Tibial artery (tissue), 4 donors: ENCODE measurements around the gene TOMM5.

ENCODE experiments used
- DNase-seq, 2 donors: peaks; one replicate each; pipeline ENCODE4 v3.0.0-alpha.2; 2019
- H3K27ac ChIP-seq, 2 donors: fragments of 200-600 bp; sonication (generic) in 1 of 2; 1 replicate in 1 of 2; 2 replicates in 1 of 2; pipeline ENCODE4 v1.5.1; 2018 to 2019; ENCODE audit warnings: mild to moderate bottlenecking in 1 of 2
- H3K27me3 ChIP-seq, 2 donors: fragments of 200-600 bp; sonication (generic) in 1 of 2; one replicate each; pipeline versions ENCODE4 v1.5.1 to v1.6.0; 2016 to 2019
- H3K36me3 ChIP-seq, 3 donors: fragments of 200-600 bp; sonication (generic) in 2 of 3; one replicate each; pipeline ENCODE4 v1.5.1; 2016 to 2019; ENCODE audit warnings: mild to moderate bottlenecking in 2 of 3
- H3K4me1 ChIP-seq, 4 donors: fragments of 200-600 bp; sonication (generic) in 2 of 4; 1 replicate in 3 of 4; 2 replicates in 1 of 4; pipeline ENCODE4 v1.5.1; 2016 to 2019
- H3K4me3 ChIP-seq, 2 donors: fragments of 200-600 bp; sonication (generic) in 1 of 2; 1 replicate in 1 of 2; 2 replicates in 1 of 2; pipeline ENCODE4 v1.5.1; 2018 to 2019; ENCODE audit warnings: mild to moderate bottlenecking in 2 of 2
- H3K9me3 ChIP-seq, 3 donors: fragments of 200-600 bp; sonication (generic) in 1 of 3; one replicate each; pipeline ENCODE4 v1.5.1; 2016 to 2019
- CTCF ChIP-seq, 2 experiments: fragments of 200-600 bp in 1 of 2; fragments of 450-650 bp in 1 of 2; IDR thresholded peaks; one replicate each; pipeline ENCODE4 v1.5.1; 2017 to 2019; ENCODE audit warnings: antibody characterized with exemption in 2 of 2, mild to moderate bottlenecking in 1 of 2, moderate library complexity in 1 of 2
- intact Hi-C: fragments of 100-400 bp; cut with DNase I; formaldehyde crosslinking; loops from one replicate; pipeline ENCODE4 v1.15.0; 2023; ENCODE audit warnings: low total_unique reads

Gene TOMM5

GRCh38 chr9:37625036-37625757, 32.8 kb upstream of the TOMM5 start:
- peaks cover 0 to 11% of the 10 kb centered on the region in 2 donors for H3K27me3 ChIP-seq
- no peak overlapping the region for H3K27ac ChIP-seq
- intact Hi-C loops, result no loop called here
- H3K36me3 ChIP-seq, result no peaks in the 10 kb centered on the region
- DNase-seq, result no peak
- TF ChIP-seq CTCF (IDR thresholded peaks at IDR 0.05), result no peak
- no peak overlapping the region for H3K4me3 ChIP-seq
- H3K4me1 ChIP-seq, result no peaks in the 10 kb centered on the region
- H3K9me3 ChIP-seq, result no peaks in the 10 kb centered on the region

DNA sequence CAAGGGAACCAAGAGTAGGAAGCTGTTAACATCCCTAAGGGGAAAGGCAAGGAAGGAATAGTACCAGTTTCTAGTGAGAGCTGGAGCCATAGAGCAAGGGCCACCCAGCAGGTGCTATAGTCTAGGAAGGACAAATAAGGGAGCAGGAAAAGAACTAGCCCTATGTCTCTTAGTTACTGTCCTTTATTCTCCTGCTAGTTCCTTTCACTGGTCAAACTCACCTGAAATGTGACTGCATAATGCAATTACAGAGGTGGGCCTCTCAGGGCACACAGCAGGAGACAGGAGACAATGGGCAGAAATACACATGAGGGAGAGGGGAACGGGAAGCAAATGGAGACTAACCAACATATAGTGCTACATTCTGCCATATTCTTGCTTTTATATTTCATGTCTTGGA, 31.7 kb upstream of the TOMM5 start:
- Histone ChIP-seq H3K4me3 (no peak overlapping the region), H3K27me3 (peaks cover 0 to 11% of the 10 kb centered on the region in 2 donors), H3K36me3 (no peaks in the 10 kb centered on the region), H3K27ac (no peak overlapping the region), H3K4me1 (no peaks in the 10 kb centered on the region), H3K9me3 (no peaks in the 10 kb centered on the region)
- intact Hi-C loops, result no loop called here
- TF ChIP-seq CTCF (IDR thresholded peaks at IDR 0.05), result no peak
- DNase-seq, result no peak

DNA sequence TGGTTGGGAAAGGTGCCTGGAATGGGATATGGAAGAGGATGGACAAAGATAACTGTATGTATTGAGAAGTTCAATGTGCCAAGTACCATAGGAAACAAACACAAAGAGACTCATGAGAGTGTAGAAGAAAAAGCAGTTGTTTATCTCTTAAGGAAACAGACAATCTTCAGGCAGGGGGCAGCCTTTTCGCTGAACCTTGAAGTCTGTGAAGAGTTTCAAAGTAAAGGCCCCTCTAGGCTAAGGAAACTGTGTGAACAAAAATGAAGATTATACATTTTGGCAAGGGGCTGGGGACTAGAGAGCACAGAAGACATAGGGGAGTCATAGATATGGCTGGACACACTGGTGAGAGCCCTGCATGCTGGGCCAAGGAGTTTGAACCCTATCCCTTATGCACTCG, 30.9 kb upstream of the TOMM5 start:
- Histone ChIP-seq H3K4me1 (no peaks in the 10 kb centered on the region), H3K27ac (no peak overlapping the region), H3K9me3 (no peaks in the 10 kb centered on the region), H3K27me3 (peaks cover 0 to 11% of the 10 kb centered on the region in 2 donors), H3K4me3 (no peak overlapping the region), H3K36me3 (no peaks in the 10 kb centered on the region)
- intact Hi-C loops, result no loop called here
- no peak for TF ChIP-seq CTCF (IDR thresholded peaks at IDR 0.05)
- DNase-seq, result no peak

DNA sequence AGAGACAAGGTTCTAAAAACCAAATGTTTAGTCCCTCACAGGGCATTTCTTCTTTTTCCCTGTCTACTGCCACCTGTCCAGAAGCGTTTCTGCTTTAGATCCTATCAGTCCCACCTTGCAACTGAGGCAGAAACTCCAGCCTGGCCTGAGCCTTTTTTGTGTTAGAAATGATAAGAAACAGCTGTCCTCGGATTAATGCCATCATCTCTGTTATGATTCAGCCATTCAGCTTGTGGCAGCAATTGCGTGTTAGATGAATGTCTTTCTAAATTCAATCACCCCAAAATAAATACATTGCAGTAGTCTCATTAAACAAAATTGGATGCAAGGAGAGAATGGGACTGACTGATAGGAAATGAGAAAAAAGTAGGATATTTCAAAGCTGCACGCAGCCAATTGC, 30.1 kb upstream of the TOMM5 start:
- H3K9me3 ChIP-seq, result no peaks in the 10 kb centered on the region
- H3K27ac ChIP-seq, result no peak overlapping the region
- TF ChIP-seq CTCF (IDR thresholded peaks at IDR 0.05), result no peak
- H3K4me1 ChIP-seq, result no peaks in the 10 kb centered on the region
- no peaks in the 10 kb centered on the region for H3K36me3 ChIP-seq
- DNase-seq, result no peak
- intact Hi-C loops, result no loop called here
- peaks cover 0 to 11% of the 10 kb centered on the region in 2 donors for H3K27me3 ChIP-seq
- no peak overlapping the region for H3K4me3 ChIP-seq

- no peaks in the 10 kb centered on the region for H3K4me1 ChIP-seq
- H3K27ac ChIP-seq, result no peak overlapping the region
- intact Hi-C loops, result no loop called here
- H3K36me3 ChIP-seq, result no peaks in the 10 kb centered on the region
- H3K9me3 ChIP-seq, result no peaks in the 10 kb centered on the region
- H3K27me3 ChIP-seq, result peaks cover 0 to 14% of the 10 kb centered on the region in 2 donors
- TF ChIP-seq CTCF (IDR thresholded peaks at IDR 0.05), result no peak
- DNase-seq, result no peak
- H3K4me3 ChIP-seq, result no peak overlapping the region
Observed at GRCh38 chr9:37621273-37622121, 29.1 kb upstream of the TOMM5 start.
